Measurements from ENCODE around the gene ATP6V0C. TPM values are rescaled to one million over a fixed set of nuclear protein-coding genes. Genes with fewer than 3 reads are reported as not detected.

The ATP6V0C gene
- polyA plus RNA-seq, 3 donors: 176 to 310 (median 187) TPM

GRCh38 chr16:2508722-2509400 is 4.9 kb upstream of the ATP6V0C start:
- peak overlapping the region; percentile 97 to 98 (median 97) for H3K27ac Mint-ChIP-seq
- peaks cover 35% of the 10 kb centered on the region for H3K79me2 ChIP-seq (ENCODE audit: insufficient read depth, low read length)
- H3K9me3 ChIP-seq (replicated peaks in 1 of 2; ENCODE audit: control insufficient read depth in 1 of 2, insufficient read depth in 1 of 2, low read length in 2 of 2): no peaks in the 10 kb centered on the region
- H3K4me1 ChIP-seq (ENCODE audit: control insufficient read depth in 1 of 2, insufficient read depth in 2 of 2, low read length in 2 of 2): peaks cover 66 to 79% of the 10 kb centered on the region in 2 donors
- DNase-seq: no peak
- H3K4me3 Mint-ChIP-seq: peak overlapping the region; percentile 31 to 67
- H4K20me1 ChIP-seq (ENCODE audit: insufficient read depth, low read length): no peaks in the 10 kb centered on the region
- 92% methylated on average over 16 of the region's 18 CpGs for WGBS (ENCODE audit: insufficient coverage)
- peak overlapping the region; percentile 92 to 98 for H3K27ac ChIP-seq (ENCODE audit: low read depth in 1 of 2, low read length in 2 of 2)
- H3K4me2 ChIP-seq (replicated peaks; ENCODE audit: extremely low read depth, low read length, poor library complexity, severe bottlenecking): peak overlapping the region; percentile 80
- H2AFZ ChIP-seq (ENCODE audit: insufficient read depth, low read depth, low read length, poor library complexity, severe bottlenecking): no peak overlapping the region
- peaks cover 75% of the 10 kb centered on the region for H3K4me1 Mint-ChIP-seq
- peak overlapping the region in 1 of 3 experiments; percentile 15 for H3K4me3 ChIP-seq (replicated peaks in 1 of 3; ENCODE audit: low read depth in 2 of 3, low read length in 3 of 3)
- peaks cover 0 to 6% of the 10 kb centered on the region in 2 donors for H3K36me3 Mint-ChIP-seq
- H3K36me3 ChIP-seq (replicated peaks in 1 of 2; ENCODE audit: control insufficient read depth in 1 of 2, insufficient read depth in 2 of 2, low read length in 2 of 2): no peaks in the 10 kb centered on the region
- H3K27me3 ChIP-seq (ENCODE audit: control insufficient read depth in 2 of 2, insufficient read depth in 2 of 2, low read length in 2 of 2): no peaks in the 10 kb centered on the region
- intact Hi-C loops (cut with micrococcal nuclease): loop anchor here (5.0 to 10.0 kb wide), 5 partner anchors 37 to 354 kb away; partner anchors contain the start of genes NTN3 (in 1 of the 2), RNPS1 (in 1 of the 2) and TRAF7 (in 1 of the 2)
- H3K9ac ChIP-seq (ENCODE audit: insufficient read depth, low read length, poor library complexity, severe bottlenecking): peak overlapping the region; percentile 25
- H3K9me3 Mint-ChIP-seq: peaks cover 0 to 5% (median 0%) of the 10 kb centered on the region in 7 donors
- TF ChIP-seq CTCF (IDR thresholded peaks at IDR 0.05): no peak
- peaks cover 3 to 6% (median 3%) of the 10 kb centered on the region in 3 donors for H3K27me3 Mint-ChIP-seq (ENCODE audit: low read depth in 3 of 3)

- Mint-ChIP-seq H3K27me3 (ENCODE audit: low read depth in 3 of 3) (peaks cover 3 to 6% (median 6%) of the 10 kb centered on the region in 3 donors), H3K4me3 (peak overlapping the region in 1 of 2 donors; percentile 11), H3K9me3 (peaks cover 0 to 8% (median 0%) of the 10 kb centered on the region in 7 donors), H3K36me3 (peaks cover 14 to 15% of the 10 kb centered on the region in 2 donors), H3K27ac (peak overlapping the region in 6 of 7 donors; percentile 9 to 73 (median 27)), H3K4me1 (peaks cover 81% of the 10 kb centered on the region)
- H3K79me2 ChIP-seq (ENCODE audit: insufficient read depth, low read length): peaks cover 59% of the 10 kb centered on the region
- no peak overlapping the region for H3K4me3 ChIP-seq (replicated peaks in 1 of 3; ENCODE audit: low read depth in 2 of 3, low read length in 3 of 3)
- H3K27me3 ChIP-seq (ENCODE audit: control insufficient read depth in 2 of 2, insufficient read depth in 2 of 2, low read length in 2 of 2): no peaks in the 10 kb centered on the region
- 86% methylated on average over 24 of the region's 24 CpGs for WGBS (ENCODE audit: insufficient coverage)
- peaks cover 73 to 86% of the 10 kb centered on the region in 2 donors for H3K4me1 ChIP-seq (ENCODE audit: control insufficient read depth in 1 of 2, insufficient read depth in 2 of 2, low read length in 2 of 2)
- intact Hi-C loops (cut with micrococcal nuclease): no loop called here
- H3K4me2 ChIP-seq (replicated peaks; ENCODE audit: extremely low read depth, low read length, poor library complexity, severe bottlenecking): no peak overlapping the region
- peak in 1 of 3 donors; percentile 59 for DNase-seq
- no peak overlapping the region for H2AFZ ChIP-seq (ENCODE audit: insufficient read depth, low read depth, low read length, poor library complexity, severe bottlenecking)
- TF ChIP-seq CTCF (IDR thresholded peaks at IDR 0.05): no peak
- H3K27ac ChIP-seq (ENCODE audit: low read depth in 1 of 2, low read length in 2 of 2): no peak overlapping the region
- H3K9ac ChIP-seq (ENCODE audit: insufficient read depth, low read length, poor library complexity, severe bottlenecking): no peak overlapping the region
- H3K9me3 ChIP-seq (replicated peaks in 1 of 2; ENCODE audit: control insufficient read depth in 1 of 2, insufficient read depth in 1 of 2, low read length in 2 of 2): no peaks in the 10 kb centered on the region
- H4K20me1 ChIP-seq (ENCODE audit: insufficient read depth, low read length): peaks cover 18% of the 10 kb centered on the region
- no peaks in the 10 kb centered on the region for H3K36me3 ChIP-seq (replicated peaks in 1 of 2; ENCODE audit: control insufficient read depth in 1 of 2, insufficient read depth in 2 of 2, low read length in 2 of 2)
These were observed 2.5 kb upstream of the ATP6V0C start for GRCh38 chr16:2511128-2511800.

Data from CD14-positive monocyte (primary cell).